IMR-90 (cell line): ENCODE measurements around the gene TSPEAR.

ENCODE experiments used
- BHLHE40 ChIP-seq: fragments of 150-350 bp; IDR thresholded peaks from 2 replicates; pipeline ENCODE4 v1.6.1; 2016; ENCODE audit warnings: mild to moderate bottlenecking, low read depth, low read length
- FOS ChIP-seq: fragments of 150-350 bp; IDR thresholded peaks from 2 replicates; pipeline ENCODE4 v1.6.1; 2016; ENCODE audit warnings: low read depth, low read length
- MXI1 ChIP-seq: IDR thresholded peaks from 2 replicates; pipeline ENCODE4 v1.6.1; 2012; ENCODE audit warnings: low read depth, mild to moderate bottlenecking, low read length, moderate library complexity, borderline replicate concordance
- POLR2A ChIP-seq: IDR thresholded peaks from 2 replicates; pipeline ENCODE4 v1.6.1; 2012; ENCODE audit warnings: mild to moderate bottlenecking, low read depth, low read length
- RAD21 ChIP-seq: IDR thresholded peaks from 2 replicates; pipeline ENCODE4 v1.6.1; 2012; ENCODE audit warnings: low read length, improper control_type of control experiment
- RCOR1 ChIP-seq: IDR thresholded peaks from 2 replicates; pipeline ENCODE4 v1.6.1; 2012; ENCODE audit warnings: mild to moderate bottlenecking, low read length, improper control_type of control experiment; ENCODE audit not compliant: insufficient replicate concordance
- RFX5 ChIP-seq: IDR thresholded peaks from 2 replicates; pipeline ENCODE4 v1.8.0; 2012; ENCODE audit warnings: low read depth, mild to moderate bottlenecking, low read length, moderate library complexity
- SMC3 ChIP-seq: fragments of 150-350 bp; IDR thresholded peaks from 2 replicates; pipeline ENCODE4 v1.6.1; 2016; ENCODE audit warnings: low read depth, mild to moderate bottlenecking, antibody characterized with exemption, low read length, moderate library complexity
- TF ChIP-seq, protein P1 (sequence below): conservative IDR thresholded peaks from 2 replicates; pipeline ENCODE4 v1.5.1; 2012; ENCODE audit warnings: mild to moderate bottlenecking, low read depth, low read length, improper control_type of control experiment
- TF ChIP-seq, protein P2 (sequence below): fragments of 150-350 bp; IDR thresholded peaks from 2 replicates; pipeline ENCODE4 v1.6.1; 2017; ENCODE audit warnings: mild to moderate bottlenecking, antibody characterized with exemption, low read length, low read depth

DNA sequence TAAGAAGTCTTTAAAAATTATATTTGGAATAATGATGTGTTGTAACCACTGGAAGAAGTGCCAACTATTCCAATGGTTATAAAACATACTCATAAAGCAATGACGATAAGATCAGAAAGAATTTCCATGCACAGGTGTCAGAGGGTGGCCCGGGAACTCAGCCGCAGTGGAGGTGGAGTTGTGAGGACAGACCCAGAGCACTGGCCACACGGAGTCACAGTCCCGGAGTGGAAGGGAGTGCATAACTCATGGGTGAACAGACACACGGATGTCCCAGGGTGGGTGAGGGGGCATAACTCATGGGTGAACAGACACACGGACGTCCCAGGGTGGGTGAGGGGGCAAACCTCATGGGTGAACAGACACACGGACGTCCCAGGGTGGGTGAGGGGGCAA is 135.3 kb downstream of the TSPEAR start:
- no peak for TF ChIP-seq RAD21
- TF ChIP-seq, protein P1, sequence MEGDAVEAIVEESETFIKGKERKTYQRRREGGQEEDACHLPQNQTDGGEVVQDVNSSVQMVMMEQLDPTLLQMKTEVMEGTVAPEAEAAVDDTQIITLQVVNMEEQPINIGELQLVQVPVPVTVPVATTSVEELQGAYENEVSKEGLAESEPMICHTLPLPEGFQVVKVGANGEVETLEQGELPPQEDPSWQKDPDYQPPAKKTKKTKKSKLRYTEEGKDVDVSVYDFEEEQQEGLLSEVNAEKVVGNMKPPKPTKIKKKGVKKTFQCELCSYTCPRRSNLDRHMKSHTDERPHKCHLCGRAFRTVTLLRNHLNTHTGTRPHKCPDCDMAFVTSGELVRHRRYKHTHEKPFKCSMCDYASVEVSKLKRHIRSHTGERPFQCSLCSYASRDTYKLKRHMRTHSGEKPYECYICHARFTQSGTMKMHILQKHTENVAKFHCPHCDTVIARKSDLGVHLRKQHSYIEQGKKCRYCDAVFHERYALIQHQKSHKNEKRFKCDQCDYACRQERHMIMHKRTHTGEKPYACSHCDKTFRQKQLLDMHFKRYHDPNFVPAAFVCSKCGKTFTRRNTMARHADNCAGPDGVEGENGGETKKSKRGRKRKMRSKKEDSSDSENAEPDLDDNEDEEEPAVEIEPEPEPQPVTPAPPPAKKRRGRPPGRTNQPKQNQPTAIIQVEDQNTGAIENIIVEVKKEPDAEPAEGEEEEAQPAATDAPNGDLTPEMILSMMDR = no peak
- TF ChIP-seq RFX5 = no peak
- no peak for TF ChIP-seq POLR2A
- no peak for TF ChIP-seq MXI1
- TF ChIP-seq, protein P2, sequence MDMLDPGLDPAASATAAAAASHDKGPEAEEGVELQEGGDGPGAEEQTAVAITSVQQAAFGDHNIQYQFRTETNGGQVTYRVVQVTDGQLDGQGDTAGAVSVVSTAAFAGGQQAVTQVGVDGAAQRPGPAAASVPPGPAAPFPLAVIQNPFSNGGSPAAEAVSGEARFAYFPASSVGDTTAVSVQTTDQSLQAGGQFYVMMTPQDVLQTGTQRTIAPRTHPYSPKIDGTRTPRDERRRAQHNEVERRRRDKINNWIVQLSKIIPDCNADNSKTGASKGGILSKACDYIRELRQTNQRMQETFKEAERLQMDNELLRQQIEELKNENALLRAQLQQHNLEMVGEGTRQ = no peak
- no peak for TF ChIP-seq RCOR1
- TF ChIP-seq SMC3 = no peak
- no peak for TF ChIP-seq FOS
- TF ChIP-seq BHLHE40 = no peak
